Loucy (cell line): ENCODE data around the gene SIPA1L3.

Experiments used
- CTCF ChIP-seq: fragments of 200-600 bp; sonication (generic); conservative IDR thresholded peaks from 2 replicates; pipeline ENCODE4 v1.5.1; 2014; ENCODE audit warnings: mild to moderate bottlenecking, antibody characterized with exemption, low read length
- EZH2phosphoT487 ChIP-seq: fragments of 200-600 bp; IDR thresholded peaks from 2 replicates; pipeline ENCODE4 v1.6.1; 2018; ENCODE audit warnings: antibody characterized with exemption, mild to moderate bottlenecking, moderate library complexity, borderline replicate concordance

GRCh38 chr19:38162632-38163031 lies 255.6 kb downstream of the SIPA1L3 start:
- TF ChIP-seq CTCF, result no peak
- TF ChIP-seq EZH2phosphoT487, result no peak
